HepG2 (cell line): ENCODE results near the gene CDAN1. TPM values are rescaled to one million over a fixed set of nuclear protein-coding genes. Genes with fewer than 3 reads are reported as not detected.

Source experiments
- ATAC-seq: fragments of 200-7000 bp; cut with Tn5 transposase; 3 replicates; pipeline ENCODE4 v1.9.1; 2020; ENCODE audit warnings: mild to moderate bottlenecking, moderate library complexity
- BruUV-seq: library from RNA; stranded (reverse); fragments of 400-500 nt; replicated peaks from 2 replicates; lab custom pipeline; 2021; lab: Mats Ljungman, UMichigan
- CTCF ChIA-PET: fragments of 300-600 bp; formaldehyde crosslinking; extraction: SDS; loops from one replicate; lab custom pipeline; 2021; ENCODE audit warnings: low total read pairs, inconsistent platforms, low intra/inter-chr PET ratio; lab: Yijun Ruan, JAX
- POLR2A ChIA-PET: fragments of 350-600 bp; sonication (Branson Sonifier 250); formaldehyde crosslinking; loops from one replicate; lab custom pipeline; 2020; ENCODE audit warnings: antibody characterized with exemption, inconsistent platforms; lab: Yijun Ruan, JAX
- DNase-seq: peaks from one replicate; pipeline ENCODE4 v3.0.0-alpha.2; 2015; ENCODE audit warnings: low spot score
- FAIRE-seq: peaks from 3 replicates; lab custom pipeline; 2011; peaks lifted over from hg19 to GRCh38; lab: Jason Lieb, UNC
- H2AFZ ChIP-seq: one replicate; pipeline ENCODE4 v1.6.1; 2011; ENCODE audit warnings: low read length, inconsistent platforms
- H3K27ac ChIP-seq: fragments of 300-600 bp; 3 replicates; pipeline ENCODE4 v1.8.0; 2011; ENCODE audit warnings: mixed run types, mild to moderate bottlenecking, mixed read lengths, low read length, inconsistent platforms; ENCODE audit not compliant: insufficient read depth; ENCODE audit errors: extremely low read length
- H3K27me3 ChIP-seq, 2 experiments: fragments of 200-600 bp in 1 of 2; 2 replicates in 1 of 2; 3 replicates in 1 of 2; pipeline versions ENCODE4 v1.6.0 to v1.8.0; 2011; ENCODE audit warnings: low read length in 2 of 2, mild to moderate bottlenecking in 2 of 2, moderate library complexity in 2 of 2, inconsistent platforms in 1 of 2; ENCODE audit not compliant: insufficient read depth in 2 of 2, control insufficient read depth in 1 of 2
- H3K36me3 ChIP-seq, 2 experiments: fragments of 200-600 bp in 1 of 2; replicated peaks in 1 of 2; 2 replicates in 1 of 2; 3 replicates in 1 of 2; pipeline versions ENCODE4 v1.5.1 to v1.8.0; 2011; ENCODE audit warnings: low read length in 2 of 2, inconsistent platforms in 1 of 2; ENCODE audit not compliant: insufficient read depth in 2 of 2, control insufficient read depth in 1 of 2
- H3K4me1 ChIP-seq: 2 replicates; pipeline ENCODE4 v1.5.1; 2012; ENCODE audit warnings: low read length, inconsistent platforms; ENCODE audit not compliant: insufficient read depth
- H3K4me2 ChIP-seq: 2 replicates; pipeline ENCODE4 v1.6.0; 2011; ENCODE audit warnings: low read depth, low read length, inconsistent platforms
- H3K4me3 ChIP-seq, 3 experiments: fragments of 200-600 bp in 1 of 3; sonication (generic), shearing (Covaris generic) in 1 of 3; replicated peaks in 1 of 3; 2 replicates each; pipeline ENCODE4 v1.5.1; 2011 to 2016; ENCODE audit warnings: low read length in 3 of 3, inconsistent platforms in 2 of 3, low read depth in 2 of 3, mild to moderate bottlenecking in 2 of 3, control low read depth in 1 of 3, mixed read lengths in 1 of 3; ENCODE audit not compliant: insufficient read depth in 1 of 3
- H3K79me2 ChIP-seq: one replicate; pipeline ENCODE4 v1.6.1; 2011; ENCODE audit warnings: low read length, inconsistent platforms; ENCODE audit not compliant: insufficient read depth
- H3K9ac ChIP-seq: 2 replicates; pipeline ENCODE4 v1.6.0; 2011; ENCODE audit warnings: mild to moderate bottlenecking, low read depth, low read length, inconsistent platforms; ENCODE audit not compliant: insufficient read depth
- H3K9me3 ChIP-seq: 2 replicates; pipeline ENCODE4 v1.5.1; 2012; ENCODE audit warnings: mild to moderate bottlenecking, low read length
- H4K20me1 ChIP-seq: 2 replicates; pipeline ENCODE4 v1.6.0; 2011; ENCODE audit warnings: inconsistent platforms, mild to moderate bottlenecking, low read length, moderate library complexity; ENCODE audit not compliant: insufficient read depth
- BCL6 ChIP-seq: IDR thresholded peaks from 2 replicates; pipeline ENCODE4 v1.6.1; 2016; ENCODE audit warnings: missing genetic modification reagents, missing compliant biosample characterization
- CREB1 ChIP-seq, 2 experiments: fragments of 450-650 bp in 1 of 2; IDR thresholded peaks; 2 replicates each; pipeline ENCODE4 v1.6.1; 2016 to 2017; ENCODE audit warnings: control low read depth in 1 of 2, mild to moderate bottlenecking in 1 of 2, missing compliant biosample characterization in 1 of 2, missing genetic modification characterization in 1 of 2
- ERF ChIP-seq: IDR thresholded peaks from 2 replicates; pipeline ENCODE4 v1.6.1; 2018; ENCODE audit warnings: missing biosample characterization, missing genetic modification reagents
- FOXA3 ChIP-seq: IDR thresholded peaks from 2 replicates; pipeline ENCODE4 v1.6.1; 2016; ENCODE audit warnings: missing genetic modification reagents, missing compliant biosample characterization
- FOXK1 ChIP-seq: sonication (generic); formaldehyde crosslinking; IDR thresholded peaks from 2 replicates; pipeline ENCODE4 v1.4.0; 2020; ENCODE audit warnings: low read depth, missing genetic modification reagents, borderline replicate concordance
- GATAD2A ChIP-seq: IDR thresholded peaks from 2 replicates; pipeline ENCODE4 v1.6.1; 2016
- NCOA5 ChIP-seq: sonication (generic); formaldehyde crosslinking; IDR thresholded peaks from 2 replicates; pipeline ENCODE4 v1.4.0; 2020; ENCODE audit warnings: missing genetic modification reagents
- NFE2 ChIP-seq: sonication (generic); formaldehyde crosslinking; IDR thresholded peaks from 2 replicates; pipeline ENCODE4 v1.4.0; 2020; ENCODE audit warnings: missing genetic modification reagents
- RAD21 ChIP-seq: fragments of 450-650 bp; formaldehyde crosslinking; IDR thresholded peaks from 2 replicates; pipeline ENCODE4 v1.5.0; 2020; ENCODE audit warnings: mild to moderate bottlenecking
- RBM39 ChIP-seq: fragments of 200-400 bp; formaldehyde crosslinking; IDR thresholded peaks from one replicate; pipeline ENCODE4 v1.6.1; 2018; ENCODE audit warnings: antibody characterized with exemption, mild to moderate bottlenecking, low read depth, low read length; ENCODE audit not compliant: poor library complexity, severe bottlenecking
- RXRB ChIP-seq: IDR thresholded peaks from 2 replicates; pipeline ENCODE4 v1.6.1; 2016; ENCODE audit warnings: borderline replicate concordance, missing genetic modification reagents, missing compliant biosample characterization
- SMC3 ChIP-seq: IDR thresholded peaks from 2 replicates; pipeline ENCODE4 v1.6.1; 2011; ENCODE audit warnings: low read length, improper control_type of control experiment
- SNAPC2 ChIP-seq: sonication (generic); formaldehyde crosslinking; IDR thresholded peaks from 2 replicates; pipeline ENCODE4 v1.8.1; 2022; ENCODE audit warnings: mild to moderate bottlenecking, missing genetic modification reagents
- SOX5 ChIP-seq: IDR thresholded peaks from 2 replicates; pipeline ENCODE4 v1.6.1; 2016; ENCODE audit warnings: borderline replicate concordance
- STAG1 ChIP-seq: sonication (generic); formaldehyde crosslinking; IDR thresholded peaks from 2 replicates; pipeline ENCODE4 v1.4.0; 2020; ENCODE audit warnings: missing genetic modification reagents
- TOPORS ChIP-seq: sonication (generic); formaldehyde crosslinking; IDR thresholded peaks from 2 replicates; pipeline ENCODE4 v1.8.0; 2023; ENCODE audit warnings: mild to moderate bottlenecking, missing genetic modification reagents
- ZNF121 ChIP-seq: sonication (generic); formaldehyde crosslinking; IDR thresholded peaks from 2 replicates; pipeline ENCODE4 v1.5.0; 2020; ENCODE audit warnings: mild to moderate bottlenecking, missing genetic modification reagents
- ZNF230 ChIP-seq: sonication (generic); formaldehyde crosslinking; IDR thresholded peaks from 2 replicates; pipeline ENCODE4 v1.4.0; 2020; ENCODE audit warnings: mild to moderate bottlenecking, missing genetic modification reagents
- ZNF501 ChIP-seq: sonication (generic); formaldehyde crosslinking; IDR thresholded peaks from 2 replicates; pipeline ENCODE4 v1.5.1; 2020; ENCODE audit warnings: mild to moderate bottlenecking, moderate library complexity, missing genetic modification reagents
- ZNF598 ChIP-seq: sonication (generic); formaldehyde crosslinking; IDR thresholded peaks from 2 replicates; pipeline ENCODE4 v1.5.1; 2020; ENCODE audit warnings: mild to moderate bottlenecking, missing genetic modification reagents, borderline replicate concordance
- WGBS: methylation state at CpG from one replicate; pipeline ENCODE4 v1.1.6; 2017; ENCODE audit warnings: low lambda C conversion rate; 5-methylcytosine and 5-hydroxymethylcytosine counted together
- in situ Hi-C: cut with HindIII; loops from 2 replicates; pipeline ENCODE4 v1.10.0; 2017; ENCODE audit warnings: low pct_unique_long_range_greater_than_20kb; ENCODE audit not compliant: extremely low pct_ligation_motif_present
- intact Hi-C: fragments of 100-400 bp; cut with micrococcal nuclease; formaldehyde crosslinking; loops from one replicate; pipeline ENCODE4 v1.10.0; 2022; ENCODE audit not compliant: unreplicated experiment
- polyA plus RNA-seq, 8 experiments: library from polyadenylated mRNA; depleted of rRNA in 3 of 8; stranded (reverse) in 7 of 8; unstranded in 1 of 8; fragments of >200 nt; fragmentation: Illumina TruSeq in 4 of 8; extraction: Trizol in 4 of 8; gene quantifications; 2 replicates each; pipeline versions ENCODE4 v1.2.1 to v1.2.3, GENCODE V29; 2011 to 2016; ENCODE audit warnings: low read depth in 4 of 8, missing spikeins in 1 of 8, mixed read lengths in 1 of 8; ENCODE audit not compliant: insufficient read depth in 1 of 8
- total RNA-seq, 5 experiments: library from RNA; depleted of rRNA; stranded (reverse); fragments of >200 nt; fragmentation: Illumina TruSeq; extraction: Trizol; gene quantifications; 2 replicates each; pipeline ENCODE4 v1.2.3, GENCODE V29; 2016; ENCODE audit warnings: low read depth in 1 of 5
- TF ChIP-seq, protein P1 (sequence below): IDR thresholded peaks from 2 replicates; pipeline ENCODE4 v1.6.1; 2016; ENCODE audit warnings: low read depth
- TF ChIP-seq, protein P2 (sequence below): sonication (generic); formaldehyde crosslinking; IDR thresholded peaks from 2 replicates; pipeline ENCODE4 v1.4.0; 2020; ENCODE audit warnings: missing genetic modification reagents

CDAN1 gene
- total and polyA plus RNA-seq, 2 of the 13 experiments (the other 11 are each of a cell fraction or from before 2014, with no cell fraction given): 5.0 to 16.1 TPM

DNA sequence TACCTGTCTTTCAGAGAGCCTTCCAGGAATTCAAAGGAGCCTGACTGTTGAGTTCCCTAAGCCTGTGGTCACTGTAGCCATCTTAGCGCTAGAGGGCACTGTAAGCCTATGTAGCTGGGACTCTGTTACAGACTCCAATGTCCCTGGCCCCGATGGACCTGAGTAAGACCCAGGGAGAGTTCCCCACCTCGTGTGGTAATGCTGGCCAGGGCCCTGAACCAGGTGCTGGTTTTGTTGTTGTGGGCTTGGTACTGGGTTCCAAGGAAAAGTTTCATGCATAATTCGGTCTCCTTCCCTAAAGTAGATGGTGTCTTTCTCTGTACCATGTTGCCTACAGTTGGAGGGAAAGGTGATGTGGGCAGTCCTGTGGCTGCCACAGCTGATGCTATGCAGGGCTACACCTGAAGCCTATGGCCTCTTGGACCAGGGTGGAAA is 32.4 kb downstream of the CDAN1 start:
- CTCF ChIA-PET: interaction anchor here (0.8 to 1.5 kb wide), 2 partner anchors 18 to 222 kb away, joined by 5 to 15 read pairs; no protein-coding TSS in a partner anchor
- no TSS peak for BruUV-seq
- DNase-seq (peak; percentile 65), FAIRE-seq (peak; percentile 89), ATAC-seq (peak; percentile 100)
- POLR2A ChIA-PET: no interaction called here
- Histone ChIP-seq H3K4me3 (no peak overlapping the region), H2AFZ (no peak overlapping the region), H3K27me3 (no peaks in the 10 kb centered on the region), H3K27ac (no peak overlapping the region), H3K4me2 (no peak overlapping the region), H3K9me3 (no peaks in the 10 kb centered on the region), H3K36me3 (0 out of 5 replicates have a peak, but pooled peaks cover 0 to 1% of the 10 kb centered on the region in 2 experiments), H3K9ac (no peak overlapping the region), H3K4me1 (peaks cover 17% of the 10 kb centered on the region), H3K79me2 (no peaks in the 10 kb centered on the region), H4K20me1 (no peaks in the 10 kb centered on the region)
- intact Hi-C loops: loop anchor here (1.0 to 5.0 kb wide), 2 partner anchors 222 to 498 kb away; no protein-coding TSS in a partner anchor
- WGBS: 25% methylated on average over 4 of the region's 4 CpGs
- in situ Hi-C loops: loop anchor here (25.0 kb wide), 1 partner anchor 508 kb away; the partner anchor contains the start of gene EPB42
- TF ChIP-seq, protein P1, sequence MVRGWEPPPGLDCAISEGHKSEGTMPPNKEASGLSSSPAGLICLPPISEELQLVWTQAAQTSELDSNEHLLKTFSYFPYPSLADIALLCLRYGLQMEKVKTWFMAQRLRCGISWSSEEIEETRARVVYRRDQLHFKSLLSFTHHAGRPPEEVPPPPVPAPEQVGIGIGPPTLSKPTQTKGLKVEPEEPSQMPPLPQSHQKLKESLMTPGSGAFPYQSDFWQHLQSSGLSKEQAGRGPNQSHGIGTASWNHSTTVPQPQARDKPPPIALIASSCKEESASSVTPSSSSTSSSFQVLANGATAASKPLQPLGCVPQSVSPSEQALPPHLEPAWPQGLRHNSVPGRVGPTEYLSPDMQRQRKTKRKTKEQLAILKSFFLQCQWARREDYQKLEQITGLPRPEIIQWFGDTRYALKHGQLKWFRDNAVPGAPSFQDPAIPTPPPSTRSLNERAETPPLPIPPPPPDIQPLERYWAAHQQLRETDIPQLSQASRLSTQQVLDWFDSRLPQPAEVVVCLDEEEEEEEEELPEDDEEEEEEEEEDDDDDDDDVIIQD: peak; percentile 30; the same call in 1 of the 2 replicates
- TF ChIP-seq SNAPC2 (CRISPR knock-in tag) (no peak), RBM39 (no peak), GATAD2A (0 out of 2 replicates have a peak, but pooled peaks have one; percentile 30), ZNF121 (CRISPR knock-in tag) (peak; percentile 64; the same call in 1 of the 2 replicates), STAG1 (CRISPR knock-in tag) (peak; percentile 94), ZNF598 (CRISPR knock-in tag) (peak; percentile 29; the same call in 1 of the 2 replicates), CREB1 (IDR thresholded peaks at IDR 0.05) (no peak), CREB1 (CRISPR knock-in tag; IDR thresholded peaks at IDR 0.05) (no peak), NCOA5 (CRISPR knock-in tag) (no peak), FOXK1 (CRISPR knock-in tag) (0 out of 2 replicates have a peak, but pooled peaks have one; percentile 14), TOPORS (CRISPR knock-in tag) (no peak), RAD21 (CRISPR knock-in tag) (peak; percentile 84), ZNF230 (CRISPR knock-in tag) (0 out of 2 replicates have a peak, but pooled peaks have one; percentile 40), ERF (CRISPR knock-in tag) (peak; percentile 50; the same call in 1 of the 2 replicates), NFE2 (no peak), SOX5 (0 out of 2 replicates have a peak, but pooled peaks have one; percentile 26), FOXA3 (CRISPR knock-in tag) (0 out of 2 replicates have a peak, but pooled peaks have one; percentile 17), ZNF501 (CRISPR knock-in tag) (peak; percentile 49), RXRB (CRISPR knock-in tag) (0 out of 2 replicates have a peak, but pooled peaks have one; percentile 28), BCL6 (CRISPR knock-in tag) (peak; percentile 68), SMC3 (peak; percentile 80; the same call in 1 of the 2 replicates)
- TF ChIP-seq, protein P2, sequence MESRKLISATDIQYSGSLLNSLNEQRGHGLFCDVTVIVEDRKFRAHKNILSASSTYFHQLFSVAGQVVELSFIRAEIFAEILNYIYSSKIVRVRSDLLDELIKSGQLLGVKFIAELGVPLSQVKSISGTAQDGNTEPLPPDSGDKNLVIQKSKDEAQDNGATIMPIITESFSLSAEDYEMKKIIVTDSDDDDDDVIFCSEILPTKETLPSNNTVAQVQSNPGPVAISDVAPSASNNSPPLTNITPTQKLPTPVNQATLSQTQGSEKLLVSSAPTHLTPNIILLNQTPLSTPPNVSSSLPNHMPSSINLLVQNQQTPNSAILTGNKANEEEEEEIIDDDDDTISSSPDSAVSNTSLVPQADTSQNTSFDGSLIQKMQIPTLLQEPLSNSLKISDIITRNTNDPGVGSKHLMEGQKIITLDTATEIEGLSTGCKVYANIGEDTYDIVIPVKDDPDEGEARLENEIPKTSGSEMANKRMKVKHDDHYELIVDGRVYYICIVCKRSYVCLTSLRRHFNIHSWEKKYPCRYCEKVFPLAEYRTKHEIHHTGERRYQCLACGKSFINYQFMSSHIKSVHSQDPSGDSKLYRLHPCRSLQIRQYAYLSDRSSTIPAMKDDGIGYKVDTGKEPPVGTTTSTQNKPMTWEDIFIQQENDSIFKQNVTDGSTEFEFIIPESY: 0 out of 2 replicates have a peak, but pooled peaks have one; percentile 33
